MM.1S (cell line): Measurements from ENCODE around the gene CLASP1.

Experiments used
- EZH2 ChIP-seq: fragments of 300-600 bp; sonication (generic); optimal IDR thresholded peaks from 2 replicates; pipeline ENCODE3; 2017; ENCODE audit warnings: low read depth, mild to moderate bottlenecking, antibody characterized with exemption, low read length, mixed read lengths
- TF ChIP-seq, protein P1 (sequence below): fragments of 300-600 bp; sonication (generic); IDR thresholded peaks from 2 replicates; pipeline ENCODE4 v1.5.1; 2016; ENCODE audit warnings: antibody characterized with exemption, low read length, mixed read lengths

GRCh38 chr2:121333231-121333630 lies 316.0 kb downstream of the CLASP1 start:
- TF ChIP-seq, protein P1, sequence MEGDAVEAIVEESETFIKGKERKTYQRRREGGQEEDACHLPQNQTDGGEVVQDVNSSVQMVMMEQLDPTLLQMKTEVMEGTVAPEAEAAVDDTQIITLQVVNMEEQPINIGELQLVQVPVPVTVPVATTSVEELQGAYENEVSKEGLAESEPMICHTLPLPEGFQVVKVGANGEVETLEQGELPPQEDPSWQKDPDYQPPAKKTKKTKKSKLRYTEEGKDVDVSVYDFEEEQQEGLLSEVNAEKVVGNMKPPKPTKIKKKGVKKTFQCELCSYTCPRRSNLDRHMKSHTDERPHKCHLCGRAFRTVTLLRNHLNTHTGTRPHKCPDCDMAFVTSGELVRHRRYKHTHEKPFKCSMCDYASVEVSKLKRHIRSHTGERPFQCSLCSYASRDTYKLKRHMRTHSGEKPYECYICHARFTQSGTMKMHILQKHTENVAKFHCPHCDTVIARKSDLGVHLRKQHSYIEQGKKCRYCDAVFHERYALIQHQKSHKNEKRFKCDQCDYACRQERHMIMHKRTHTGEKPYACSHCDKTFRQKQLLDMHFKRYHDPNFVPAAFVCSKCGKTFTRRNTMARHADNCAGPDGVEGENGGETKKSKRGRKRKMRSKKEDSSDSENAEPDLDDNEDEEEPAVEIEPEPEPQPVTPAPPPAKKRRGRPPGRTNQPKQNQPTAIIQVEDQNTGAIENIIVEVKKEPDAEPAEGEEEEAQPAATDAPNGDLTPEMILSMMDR, result no peak
- no peak for TF ChIP-seq EZH2
